H9 (cell line): ENCODE data around the gene ABCA1. TPM values are rescaled to one million over a fixed set of nuclear protein-coding genes. Genes with fewer than 3 reads are reported as not detected.

Experiments
- DNase-seq: peaks from one replicate; pipeline ENCODE4 v3.0.0-alpha.2; 2017
- H2AFZ ChIP-seq: one replicate; pipeline ENCODE4 v1.6.1; 2013; ENCODE audit warnings: mild to moderate bottlenecking, low read length, control low read depth, moderate library complexity
- H2AK5ac ChIP-seq: 2 replicates; pipeline ENCODE4 v1.6.1; 2013; ENCODE audit warnings: low read length, control low read depth, mixed read lengths; ENCODE audit not compliant: insufficient read length
- H2BK120ac ChIP-seq: one replicate; pipeline ENCODE4 v1.6.1; 2013; ENCODE audit warnings: low read depth, mild to moderate bottlenecking, low read length, control low read depth, inconsistent platforms; ENCODE audit not compliant: poor library complexity, severe bottlenecking
- H2BK12ac ChIP-seq: 2 replicates; pipeline ENCODE4 v1.6.1; 2013; ENCODE audit warnings: low read length, control low read depth, mixed read lengths, low read depth; ENCODE audit not compliant: insufficient read length
- H2BK15ac ChIP-seq: 2 replicates; pipeline ENCODE4 v1.6.1; 2013; ENCODE audit warnings: low read depth, low read length, control low read depth
- H2BK20ac ChIP-seq: one replicate; pipeline ENCODE4 v1.6.1; 2013; ENCODE audit warnings: low read depth, mild to moderate bottlenecking, low read length, control low read depth, inconsistent platforms; ENCODE audit not compliant: poor library complexity, severe bottlenecking
- H2BK5ac ChIP-seq: 2 replicates; pipeline ENCODE4 v1.6.1; 2013; ENCODE audit warnings: low read length, control low read depth, mixed read lengths; ENCODE audit not compliant: insufficient read length
- H3K14ac ChIP-seq: 2 replicates; pipeline ENCODE4 v1.6.1; 2013; ENCODE audit warnings: low read length, control low read depth; ENCODE audit not compliant: insufficient read depth
- H3K18ac ChIP-seq: 2 replicates; pipeline ENCODE4 v1.6.1; 2013; ENCODE audit warnings: low read depth, mild to moderate bottlenecking, mixed read lengths, low read length, control low read depth; ENCODE audit not compliant: insufficient read length
- H3K23ac ChIP-seq: 2 replicates; pipeline ENCODE4 v1.6.1; 2013; ENCODE audit warnings: low read length, control low read depth, mixed read lengths, low read depth; ENCODE audit not compliant: insufficient read length
- H3K23me2 ChIP-seq: 2 replicates; pipeline ENCODE4 v1.6.1; 2013; ENCODE audit warnings: low read depth, mild to moderate bottlenecking, mixed read lengths, low read length, control low read depth; ENCODE audit not compliant: insufficient read length, poor library complexity, severe bottlenecking
- H3K27ac ChIP-seq: 2 replicates; pipeline ENCODE4 v1.5.1; 2013; ENCODE audit warnings: low read length, control low read depth, mixed read lengths, low read depth; ENCODE audit not compliant: insufficient read length
- H3K27me3 ChIP-seq: 2 replicates; pipeline ENCODE4 v1.6.1; 2013; ENCODE audit warnings: low read length, control low read depth, inconsistent platforms; ENCODE audit not compliant: insufficient read depth
- H3K4ac ChIP-seq: 2 replicates; pipeline ENCODE4 v1.6.1; 2013; ENCODE audit warnings: low read depth, mild to moderate bottlenecking, control low read depth, inconsistent platforms, low read length, moderate library complexity
- H3K4me1 ChIP-seq: 2 replicates; pipeline ENCODE4 v1.6.1; 2013; ENCODE audit warnings: low read length, control low read depth, inconsistent platforms; ENCODE audit not compliant: insufficient read depth
- H3K4me2 ChIP-seq: 2 replicates; pipeline ENCODE4 v1.6.1; 2013; ENCODE audit warnings: low read length, control low read depth, mixed read lengths; ENCODE audit not compliant: insufficient read length, insufficient read depth
- H3K56ac ChIP-seq: 2 replicates; pipeline ENCODE4 v1.6.1; 2013; ENCODE audit warnings: low read depth, mild to moderate bottlenecking, mixed read lengths, low read length, control low read depth; ENCODE audit not compliant: insufficient read length
- H3K79me1 ChIP-seq: 2 replicates; pipeline ENCODE4 v1.6.1; 2013; ENCODE audit warnings: low read depth, mild to moderate bottlenecking, moderate library complexity, low read length, control low read depth, inconsistent platforms; ENCODE audit not compliant: insufficient read depth, poor library complexity, severe bottlenecking
- H3K79me2 ChIP-seq: 2 replicates; pipeline ENCODE4 v1.6.1; 2013; ENCODE audit warnings: low read length, control low read depth, inconsistent platforms; ENCODE audit not compliant: insufficient read depth
- H3K9ac ChIP-seq: 2 replicates; pipeline ENCODE4 v1.6.1; 2013; ENCODE audit warnings: low read length, control low read depth, mixed read lengths; ENCODE audit not compliant: insufficient read length; ENCODE audit errors: extremely low read depth
- H3K9me3 ChIP-seq: one replicate; pipeline ENCODE4 v1.6.1; 2013; ENCODE audit warnings: low read depth, low read length, inconsistent platforms; ENCODE audit not compliant: control insufficient read depth
- H3T11ph ChIP-seq: one replicate; pipeline ENCODE4 v1.6.1; 2013; ENCODE audit warnings: mild to moderate bottlenecking, low read length, control low read depth, inconsistent platforms
- H4K20me1 ChIP-seq: one replicate; pipeline ENCODE4 v1.6.1; 2013; ENCODE audit not compliant: control insufficient read depth, insufficient read length, insufficient read depth
- H4K5ac ChIP-seq: 2 replicates; pipeline ENCODE4 v1.6.1; 2013; ENCODE audit warnings: low read depth, mild to moderate bottlenecking, mixed read lengths, low read length, control low read depth; ENCODE audit not compliant: insufficient read length
- H4K8ac ChIP-seq: replicated peaks from 2 replicates; pipeline ENCODE4 v1.6.1; 2013; ENCODE audit warnings: low read length, control low read depth, mixed read lengths, low read depth; ENCODE audit not compliant: insufficient read length
- H4K91ac ChIP-seq: 2 replicates; pipeline ENCODE4 v1.6.1; 2013; ENCODE audit warnings: low read depth, mild to moderate bottlenecking, moderate library complexity, mixed read lengths, low read length, control low read depth; ENCODE audit not compliant: insufficient read length
- H3K27ac Mint-ChIP-seq, 3 experiments: 2 replicates in 2 of 3; 3 replicates in 1 of 3; pipeline ENCODE4 v1.8.0; 2020 to 2021; ENCODE audit warnings: mixed read lengths in 3 of 3, mild to moderate bottlenecking in 1 of 3, moderate library complexity in 1 of 3
- H3K27me3 Mint-ChIP-seq: 2 replicates; pipeline ENCODE4 v1.8.0; 2021; ENCODE audit warnings: low read depth, mild to moderate bottlenecking, moderate library complexity, mixed read lengths
- H3K36me3 Mint-ChIP-seq, 3 experiments: 2 replicates in 2 of 3; 3 replicates in 1 of 3; pipeline ENCODE4 v1.8.0; 2020 to 2021; ENCODE audit warnings: low read depth in 3 of 3, mixed read lengths in 3 of 3; ENCODE audit not compliant: insufficient read depth in 1 of 3
- H3K4me1 Mint-ChIP-seq, 2 experiments: 2 replicates each; pipeline ENCODE4 v1.8.0; 2020; ENCODE audit warnings: mixed read lengths in 2 of 2
- H3K4me3 Mint-ChIP-seq, 2 experiments: 2 replicates in 1 of 2; 3 replicates in 1 of 2; pipeline ENCODE4 v1.8.0; 2020 to 2021; ENCODE audit warnings: mild to moderate bottlenecking in 2 of 2, mixed read lengths in 2 of 2, moderate library complexity in 1 of 2
- H3K9me3 Mint-ChIP-seq, 2 experiments: 2 replicates in 1 of 2; 3 replicates in 1 of 2; pipeline ENCODE4 v1.8.0; 2020; ENCODE audit warnings: mild to moderate bottlenecking in 2 of 2, mixed read lengths in 2 of 2, moderate library complexity in 1 of 2
- CTCF ChIP-seq: fragments of 200-600 bp; sonication (generic); conservative IDR thresholded peaks from 3 replicates; pipeline ENCODE4 v1.8.0; 2021; ENCODE audit warnings: antibody characterized with exemption, mild to moderate bottlenecking
- total RNA-seq: library from RNA; stranded (reverse); gene quantifications from 2 replicates; pipeline ENCODE4 v1.2.1, GENCODE V29; 2021

Gene ABCA1
- total RNA-seq, 1 experiment from 2014 or later: 16.6 TPM

GRCh38 chr9:104977580-104977979, 49.6 kb upstream of the ABCA1 start:
- no peak overlapping the region for H3K4ac ChIP-seq
- H4K20me1 ChIP-seq: no peaks in the 10 kb centered on the region
- Mint-ChIP-seq H3K27ac (no peak overlapping the region), H3K36me3 (no peaks in the 10 kb centered on the region), H3K4me3 (no peak overlapping the region), H3K27me3 (no peaks in the 10 kb centered on the region; the same call in 1 of the 2 replicates), H3K4me1 (peaks cover 6 to 13% of the 10 kb centered on the region in 2 experiments), H3K9me3 (no peaks in the 10 kb centered on the region)
- H3K79me1 ChIP-seq: no peaks in the 10 kb centered on the region
- no peak overlapping the region for H4K91ac ChIP-seq
- no peak overlapping the region for H2AK5ac ChIP-seq
- no peaks in the 10 kb centered on the region for H3K79me2 ChIP-seq
- no peak overlapping the region for H3K56ac ChIP-seq
- no peak overlapping the region for H2AFZ ChIP-seq
- H3K14ac ChIP-seq: no peak overlapping the region
- no peaks in the 10 kb centered on the region for H3K27me3 ChIP-seq
- no peak for TF ChIP-seq CTCF
- H3K23me2 ChIP-seq: no peaks in the 10 kb centered on the region
- no peak overlapping the region for H3K9ac ChIP-seq
- no peak overlapping the region for H2BK120ac ChIP-seq
- H4K8ac ChIP-seq: no peak overlapping the region
- no peak overlapping the region for H2BK5ac ChIP-seq
- no peak overlapping the region for H2BK15ac ChIP-seq
- H2BK20ac ChIP-seq: no peak overlapping the region
- H3K18ac ChIP-seq: no peak overlapping the region
- no peaks in the 10 kb centered on the region for H3K4me1 ChIP-seq
- H3T11ph ChIP-seq: no peak overlapping the region
- H3K9me3 ChIP-seq: no peaks in the 10 kb centered on the region
- no peak overlapping the region for H3K23ac ChIP-seq
- no peak overlapping the region for H2BK12ac ChIP-seq
- no peak overlapping the region for H3K27ac ChIP-seq
- no peak overlapping the region for H3K4me2 ChIP-seq
- no peak overlapping the region for H4K5ac ChIP-seq
- no peak for DNase-seq
